DND-41 (cell line): ENCODE data around the gene NECTIN1.

Source experiments
- EZH2 ChIP-seq: IDR thresholded peaks from 3 replicates; pipeline ENCODE4 v1.6.1; 2012; ENCODE audit warnings: borderline replicate concordance, low read depth, mild to moderate bottlenecking, moderate library complexity, low read length, inconsistent platforms; ENCODE audit not compliant: severe bottlenecking
- TF ChIP-seq, protein P1 (sequence below): IDR thresholded peaks from 2 replicates; pipeline ENCODE4 v1.5.1; 2012; ENCODE audit warnings: borderline replicate concordance, low read length, moderate library complexity, mild to moderate bottlenecking; ENCODE audit not compliant: poor library complexity, severe bottlenecking; ENCODE audit errors: extremely low read depth

GRCh38 chr11:119627286-119627685 lies 101.7 kb downstream of the NECTIN1 start:
- TF ChIP-seq, protein P1, sequence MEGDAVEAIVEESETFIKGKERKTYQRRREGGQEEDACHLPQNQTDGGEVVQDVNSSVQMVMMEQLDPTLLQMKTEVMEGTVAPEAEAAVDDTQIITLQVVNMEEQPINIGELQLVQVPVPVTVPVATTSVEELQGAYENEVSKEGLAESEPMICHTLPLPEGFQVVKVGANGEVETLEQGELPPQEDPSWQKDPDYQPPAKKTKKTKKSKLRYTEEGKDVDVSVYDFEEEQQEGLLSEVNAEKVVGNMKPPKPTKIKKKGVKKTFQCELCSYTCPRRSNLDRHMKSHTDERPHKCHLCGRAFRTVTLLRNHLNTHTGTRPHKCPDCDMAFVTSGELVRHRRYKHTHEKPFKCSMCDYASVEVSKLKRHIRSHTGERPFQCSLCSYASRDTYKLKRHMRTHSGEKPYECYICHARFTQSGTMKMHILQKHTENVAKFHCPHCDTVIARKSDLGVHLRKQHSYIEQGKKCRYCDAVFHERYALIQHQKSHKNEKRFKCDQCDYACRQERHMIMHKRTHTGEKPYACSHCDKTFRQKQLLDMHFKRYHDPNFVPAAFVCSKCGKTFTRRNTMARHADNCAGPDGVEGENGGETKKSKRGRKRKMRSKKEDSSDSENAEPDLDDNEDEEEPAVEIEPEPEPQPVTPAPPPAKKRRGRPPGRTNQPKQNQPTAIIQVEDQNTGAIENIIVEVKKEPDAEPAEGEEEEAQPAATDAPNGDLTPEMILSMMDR, result no peak
- TF ChIP-seq EZH2, result no peak
